WTC11 (cell line): Measurements from ENCODE around the gene ACYP1.

Experiments
- ESRRA ChIP-seq: sonication (generic); formaldehyde crosslinking; IDR thresholded peaks from 2 replicates; pipeline ENCODE4 v1.8.1; 2022; ENCODE audit warnings: mild to moderate bottlenecking, missing genetic modification reagents, borderline replicate concordance
- FOXJ3 ChIP-seq: sonication (generic); formaldehyde crosslinking; IDR thresholded peaks from 2 replicates; pipeline ENCODE4 v1.9.0; 2021; ENCODE audit warnings: missing genetic modification reagents, mild to moderate bottlenecking, borderline replicate concordance
- FOXP1 ChIP-seq: sonication (generic); formaldehyde crosslinking; IDR thresholded peaks from 2 replicates; pipeline ENCODE4 v1.8.0; 2022; ENCODE audit warnings: missing genetic modification reagents, mild to moderate bottlenecking, moderate library complexity, borderline replicate concordance
- GABPB1 ChIP-seq: sonication (generic); formaldehyde crosslinking; IDR thresholded peaks from 2 replicates; pipeline ENCODE4 v1.8.1; 2023; ENCODE audit warnings: mild to moderate bottlenecking, missing genetic modification reagents
- NR1H2 ChIP-seq: sonication (generic); formaldehyde crosslinking; IDR thresholded peaks from 2 replicates; pipeline ENCODE4 v1.9.0; 2021; ENCODE audit warnings: mild to moderate bottlenecking, moderate library complexity, missing genetic modification reagents
- RORB ChIP-seq: fragments of 250-450 bp; sonication (Bioruptor Pico); IDR thresholded peaks from 2 replicates; pipeline ENCODE4 v1.9.0; 2021; ENCODE audit warnings: mild to moderate bottlenecking
- TEAD1 ChIP-seq: sonication (generic); formaldehyde crosslinking; IDR thresholded peaks from 2 replicates; pipeline ENCODE4 v1.8.0; 2022; ENCODE audit warnings: mild to moderate bottlenecking, missing genetic modification reagents
- ZNF317 ChIP-seq: sonication (generic); formaldehyde crosslinking; IDR thresholded peaks from 2 replicates; pipeline ENCODE4 v1.8.1; 2023; ENCODE audit warnings: low read depth, mild to moderate bottlenecking, moderate library complexity, missing genetic modification reagents, borderline replicate concordance
- ZNF671 ChIP-seq: fragments of 250-450 bp; sonication (Bioruptor Pico); IDR thresholded peaks from 2 replicates; pipeline ENCODE4 v1.8.0; 2021; ENCODE audit warnings: mild to moderate bottlenecking
- TF ChIP-seq, protein P1 (sequence below): fragments of 200-600 bp; IDR thresholded peaks from 2 replicates; pipeline ENCODE4 v1.8.0; 2022; ENCODE audit warnings: antibody characterized with exemption
- TF ChIP-seq, protein P2 (sequence below): sonication (generic); formaldehyde crosslinking; IDR thresholded peaks from 2 replicates; pipeline ENCODE4 v1.8.1; 2023; ENCODE audit warnings: mild to moderate bottlenecking, missing genetic modification reagents

DNA sequence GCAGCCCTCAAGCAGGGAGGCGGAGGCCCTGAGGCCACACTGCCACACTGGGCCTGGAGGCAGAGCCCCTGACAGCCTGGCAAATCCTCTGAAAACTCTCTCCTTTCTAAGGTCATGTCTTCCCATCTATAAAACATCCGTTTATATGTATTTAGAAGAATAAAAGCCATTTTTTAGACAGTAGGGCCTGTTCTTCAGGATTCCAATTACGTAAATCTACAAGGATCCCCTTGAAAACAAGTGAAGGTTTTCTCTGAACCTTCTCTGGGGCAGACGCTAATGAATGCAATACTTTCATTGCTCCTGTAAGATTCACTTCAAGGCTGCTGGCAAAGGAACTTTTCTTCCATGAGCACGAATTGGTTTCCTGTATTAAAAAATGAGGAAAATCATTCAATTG is 48.3 kb downstream of the ACYP1 start:
- TF ChIP-seq FOXJ3 (no peak), ESRRA (no peak), GABPB1 (no peak), NR1H2 (no peak), RORB (CRISPR knock-in tag) (no peak), FOXP1 (no peak), ZNF317 (CRISPR knock-in tag) (no peak), TEAD1 (no peak), ZNF671 (no peak)
- TF ChIP-seq, protein P1, sequence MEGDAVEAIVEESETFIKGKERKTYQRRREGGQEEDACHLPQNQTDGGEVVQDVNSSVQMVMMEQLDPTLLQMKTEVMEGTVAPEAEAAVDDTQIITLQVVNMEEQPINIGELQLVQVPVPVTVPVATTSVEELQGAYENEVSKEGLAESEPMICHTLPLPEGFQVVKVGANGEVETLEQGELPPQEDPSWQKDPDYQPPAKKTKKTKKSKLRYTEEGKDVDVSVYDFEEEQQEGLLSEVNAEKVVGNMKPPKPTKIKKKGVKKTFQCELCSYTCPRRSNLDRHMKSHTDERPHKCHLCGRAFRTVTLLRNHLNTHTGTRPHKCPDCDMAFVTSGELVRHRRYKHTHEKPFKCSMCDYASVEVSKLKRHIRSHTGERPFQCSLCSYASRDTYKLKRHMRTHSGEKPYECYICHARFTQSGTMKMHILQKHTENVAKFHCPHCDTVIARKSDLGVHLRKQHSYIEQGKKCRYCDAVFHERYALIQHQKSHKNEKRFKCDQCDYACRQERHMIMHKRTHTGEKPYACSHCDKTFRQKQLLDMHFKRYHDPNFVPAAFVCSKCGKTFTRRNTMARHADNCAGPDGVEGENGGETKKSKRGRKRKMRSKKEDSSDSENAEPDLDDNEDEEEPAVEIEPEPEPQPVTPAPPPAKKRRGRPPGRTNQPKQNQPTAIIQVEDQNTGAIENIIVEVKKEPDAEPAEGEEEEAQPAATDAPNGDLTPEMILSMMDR, result no peak
- TF ChIP-seq, protein P2, sequence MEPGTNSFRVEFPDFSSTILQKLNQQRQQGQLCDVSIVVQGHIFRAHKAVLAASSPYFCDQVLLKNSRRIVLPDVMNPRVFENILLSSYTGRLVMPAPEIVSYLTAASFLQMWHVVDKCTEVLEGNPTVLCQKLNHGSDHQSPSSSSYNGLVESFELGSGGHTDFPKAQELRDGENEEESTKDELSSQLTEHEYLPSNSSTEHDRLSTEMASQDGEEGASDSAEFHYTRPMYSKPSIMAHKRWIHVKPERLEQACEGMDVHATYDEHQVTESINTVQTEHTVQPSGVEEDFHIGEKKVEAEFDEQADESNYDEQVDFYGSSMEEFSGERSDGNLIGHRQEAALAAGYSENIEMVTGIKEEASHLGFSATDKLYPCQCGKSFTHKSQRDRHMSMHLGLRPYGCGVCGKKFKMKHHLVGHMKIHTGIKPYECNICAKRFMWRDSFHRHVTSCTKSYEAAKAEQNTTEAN, result no peak
